ENCODE data around the gene MRPL3.

MRPL3 gene

DNA sequence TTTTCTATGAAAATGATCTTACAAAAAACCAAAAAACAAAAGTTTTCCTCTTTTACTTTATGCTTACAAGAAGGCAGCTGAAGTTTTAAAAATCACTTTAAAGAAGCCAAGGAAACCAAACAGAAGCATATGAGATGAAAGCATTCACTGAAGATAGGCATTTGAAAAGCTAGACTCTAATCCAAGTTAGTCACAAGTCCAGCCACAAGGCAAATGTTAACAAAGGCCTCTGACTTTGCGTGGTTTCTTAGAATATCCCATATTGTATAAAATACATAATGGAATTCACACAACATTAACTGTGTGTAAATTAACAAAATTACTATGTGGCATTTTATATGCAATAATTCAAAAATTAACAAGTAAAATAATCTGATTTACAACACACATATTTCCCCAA, 17.7 kb downstream of the MRPL3 start:
- Histone ChIP-seq H3K4me3 (ENCODE audit: low read length) (no peak overlapping the region), H3K36me3 (ENCODE audit: insufficient read depth, low read length) (peaks cover 58% of the 10 kb centered on the region), H3K27me3 (ENCODE audit: insufficient read depth, low read length) (no peaks in the 10 kb centered on the region), H2AFZ (ENCODE audit: low read depth, low read length) (no peak overlapping the region), H3K4me1 (ENCODE audit: insufficient read depth, low read length) (no peaks in the 10 kb centered on the region), H3K9me3 (ENCODE audit: low read length) (peaks cover 2% of the 10 kb centered on the region)

- H2AFZ ChIP-seq (ENCODE audit: low read depth, low read length): no peak overlapping the region
- no peaks in the 10 kb centered on the region for H3K27me3 ChIP-seq (ENCODE audit: insufficient read depth, low read length)
- no peaks in the 10 kb centered on the region for H3K4me1 ChIP-seq (ENCODE audit: insufficient read depth, low read length)
- H3K9me3 ChIP-seq (ENCODE audit: low read length): peaks cover 2% of the 10 kb centered on the region
- H3K36me3 ChIP-seq (ENCODE audit: insufficient read depth, low read length): peaks cover 58% of the 10 kb centered on the region
- no peak overlapping the region for H3K4me3 ChIP-seq (ENCODE audit: low read length)
Observed at GRCh38 chr3:131484496-131485111, 18.2 kb downstream of the MRPL3 start.

GRCh38 chr3:131480116-131480515, 22.7 kb downstream of the MRPL3 start:
- H3K4me3 ChIP-seq (ENCODE audit: low read length): no peak overlapping the region
- H3K36me3 ChIP-seq (ENCODE audit: insufficient read depth, low read length): peaks cover 43% of the 10 kb centered on the region
- H3K9me3 ChIP-seq (ENCODE audit: low read length): no peaks in the 10 kb centered on the region
- no peak overlapping the region for H2AFZ ChIP-seq (ENCODE audit: low read depth, low read length)
- no peaks in the 10 kb centered on the region for H3K27me3 ChIP-seq (ENCODE audit: insufficient read depth, low read length)
- no peaks in the 10 kb centered on the region for H3K4me1 ChIP-seq (ENCODE audit: insufficient read depth, low read length)

DNA sequence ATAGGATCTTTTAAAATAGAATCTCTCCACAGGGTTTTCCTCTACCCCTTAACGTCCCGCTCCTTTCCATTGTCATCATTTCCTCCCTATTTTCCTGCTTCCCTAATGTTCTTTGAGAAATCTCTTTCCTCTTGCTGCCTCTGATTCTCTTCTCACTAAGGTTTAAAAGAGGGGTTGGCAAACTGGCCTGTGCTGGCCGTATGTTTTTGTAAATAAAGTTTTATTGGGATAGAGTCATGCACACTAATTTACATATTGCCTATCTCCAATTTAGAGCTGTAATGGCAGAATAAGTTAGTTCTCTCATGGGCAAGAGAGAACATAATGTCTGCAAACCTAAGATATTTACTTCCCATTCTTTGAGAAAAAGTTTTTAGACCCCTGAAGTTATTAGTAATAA, 25.0 kb downstream of the MRPL3 start:
- Histone ChIP-seq H3K9me3 (ENCODE audit: low read length) (peaks cover 2% of the 10 kb centered on the region), H3K4me3 (ENCODE audit: low read length) (no peak overlapping the region), H3K36me3 (ENCODE audit: insufficient read depth, low read length) (peaks cover 27% of the 10 kb centered on the region), H3K27me3 (ENCODE audit: insufficient read depth, low read length) (no peaks in the 10 kb centered on the region), H2AFZ (ENCODE audit: low read depth, low read length) (no peak overlapping the region), H3K4me1 (ENCODE audit: insufficient read depth, low read length) (peaks cover 6% of the 10 kb centered on the region)

- peaks cover 6% of the 10 kb centered on the region for H3K4me1 ChIP-seq (ENCODE audit: insufficient read depth, low read length)
- no peak overlapping the region for H3K4me3 ChIP-seq (ENCODE audit: low read length)
- no peak overlapping the region for H2AFZ ChIP-seq (ENCODE audit: low read depth, low read length)
- H3K36me3 ChIP-seq (ENCODE audit: insufficient read depth, low read length): peaks cover 31% of the 10 kb centered on the region
- no peaks in the 10 kb centered on the region for H3K27me3 ChIP-seq (ENCODE audit: insufficient read depth, low read length)
- H3K9me3 ChIP-seq (ENCODE audit: low read length): peaks cover 2% of the 10 kb centered on the region
Observed at GRCh38 chr3:131474115-131474514, 28.7 kb downstream of the MRPL3 start.

- Histone ChIP-seq H2AFZ (ENCODE audit: low read depth, low read length) (no peak overlapping the region), H3K4me3 (ENCODE audit: low read length) (no peak overlapping the region), H3K4me1 (ENCODE audit: insufficient read depth, low read length) (peaks cover 6% of the 10 kb centered on the region), H3K27me3 (ENCODE audit: insufficient read depth, low read length) (no peaks in the 10 kb centered on the region), H3K36me3 (ENCODE audit: insufficient read depth, low read length) (peaks cover 46% of the 10 kb centered on the region), H3K9me3 (ENCODE audit: low read length) (peaks cover 2% of the 10 kb centered on the region)
Observed at GRCh38 chr3:131470377-131470776, 32.4 kb downstream of the MRPL3 start.

- H3K27me3 ChIP-seq (ENCODE audit: insufficient read depth, low read length): no peaks in the 10 kb centered on the region
- no peaks in the 10 kb centered on the region for H3K9me3 ChIP-seq (ENCODE audit: low read length)
- H3K4me1 ChIP-seq (ENCODE audit: insufficient read depth, low read length): no peaks in the 10 kb centered on the region
- H3K36me3 ChIP-seq (ENCODE audit: insufficient read depth, low read length): peaks cover 28% of the 10 kb centered on the region
- H3K4me3 ChIP-seq (ENCODE audit: low read length): no peak overlapping the region
- no peak overlapping the region for H2AFZ ChIP-seq (ENCODE audit: low read depth, low read length)
Observed at GRCh38 chr3:131458653-131459052, 44.1 kb downstream of the MRPL3 start.

DNA sequence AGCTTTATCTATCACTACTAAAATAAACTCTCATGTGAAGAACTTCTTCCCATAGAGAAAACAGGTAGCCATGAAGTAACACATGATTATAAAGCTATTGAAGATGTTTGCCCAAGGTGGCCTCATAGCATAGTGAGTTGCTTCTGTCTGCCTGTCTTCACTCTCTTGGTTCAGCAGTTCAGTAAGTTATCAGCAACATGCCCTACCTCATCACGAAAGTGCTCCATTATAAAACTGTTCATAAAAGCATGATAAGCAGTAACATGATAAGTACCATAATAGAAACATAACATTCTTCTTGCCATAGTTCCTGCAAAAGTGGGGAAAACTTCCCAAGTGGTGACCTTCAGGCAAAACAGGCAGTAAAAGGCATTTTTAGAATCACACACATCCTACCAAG, 45.6 kb downstream of the MRPL3 start:
- no peaks in the 10 kb centered on the region for H3K27me3 ChIP-seq (ENCODE audit: insufficient read depth, low read length)
- no peak overlapping the region for H2AFZ ChIP-seq (ENCODE audit: low read depth, low read length)
- no peak overlapping the region for H3K4me3 ChIP-seq (ENCODE audit: low read length)
- H3K36me3 ChIP-seq (ENCODE audit: insufficient read depth, low read length): peaks cover 20% of the 10 kb centered on the region
- no peaks in the 10 kb centered on the region for H3K4me1 ChIP-seq (ENCODE audit: insufficient read depth, low read length)
- no peaks in the 10 kb centered on the region for H3K9me3 ChIP-seq (ENCODE audit: low read length)

DNA sequence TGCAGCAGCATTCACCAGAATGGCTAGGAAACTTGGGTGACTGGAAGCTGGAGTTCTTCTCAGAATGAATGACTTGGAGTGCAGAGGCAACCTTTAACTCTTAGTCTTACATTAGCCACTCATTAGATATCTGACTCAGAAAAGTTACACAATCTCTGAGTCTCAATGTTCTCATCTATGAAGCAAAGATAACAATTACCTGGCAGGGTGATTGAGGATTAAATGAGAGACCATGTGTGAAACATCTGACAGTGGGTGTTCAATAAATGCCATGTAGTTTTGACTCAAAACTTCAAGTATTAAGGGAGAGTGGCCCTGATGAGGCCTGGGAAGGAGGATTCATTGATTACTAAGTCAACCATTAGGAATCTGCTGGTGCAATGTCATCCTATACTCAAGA, 48.3 kb downstream of the MRPL3 start:
- H3K36me3 ChIP-seq (ENCODE audit: insufficient read depth, low read length): peaks cover 3% of the 10 kb centered on the region

GRCh38 chr3:131453533-131453932, 49.2 kb downstream of the MRPL3 start:
- Histone ChIP-seq H3K36me3 (ENCODE audit: insufficient read depth, low read length) (peaks cover 3% of the 10 kb centered on the region), H3K4me1 (ENCODE audit: insufficient read depth, low read length) (no peaks in the 10 kb centered on the region), H3K4me3 (ENCODE audit: low read length) (no peak overlapping the region), H3K9me3 (ENCODE audit: low read length) (no peaks in the 10 kb centered on the region), H2AFZ (ENCODE audit: low read depth, low read length) (no peak overlapping the region), H3K27me3 (ENCODE audit: insufficient read depth, low read length) (no peaks in the 10 kb centered on the region)

More for the DNA sequence above, 48.3 kb downstream of the MRPL3 start:
- Histone ChIP-seq H2AFZ (ENCODE audit: low read depth, low read length) (no peak overlapping the region), H3K27me3 (ENCODE audit: insufficient read depth, low read length) (no peaks in the 10 kb centered on the region), H3K4me3 (ENCODE audit: low read length) (no peak overlapping the region), H3K9me3 (ENCODE audit: low read length) (no peaks in the 10 kb centered on the region), H3K4me1 (ENCODE audit: insufficient read depth, low read length) (no peaks in the 10 kb centered on the region)

GRCh38 chr3:131447349-131447748, 55.4 kb downstream of the MRPL3 start:
- no peak overlapping the region for H3K4me3 ChIP-seq (ENCODE audit: low read length)
- no peak overlapping the region for H2AFZ ChIP-seq (ENCODE audit: low read depth, low read length)
- H3K36me3 ChIP-seq (ENCODE audit: insufficient read depth, low read length): no peaks in the 10 kb centered on the region
- H3K4me1 ChIP-seq (ENCODE audit: insufficient read depth, low read length): no peaks in the 10 kb centered on the region
- no peaks in the 10 kb centered on the region for H3K27me3 ChIP-seq (ENCODE audit: insufficient read depth, low read length)
- H3K9me3 ChIP-seq (ENCODE audit: low read length): no peaks in the 10 kb centered on the region

- Histone ChIP-seq H3K9me3 (ENCODE audit: low read length) (no peaks in the 10 kb centered on the region), H3K27me3 (ENCODE audit: insufficient read depth, low read length) (no peaks in the 10 kb centered on the region), H3K36me3 (ENCODE audit: insufficient read depth, low read length) (no peaks in the 10 kb centered on the region), H3K4me1 (ENCODE audit: insufficient read depth, low read length) (no peaks in the 10 kb centered on the region), H2AFZ (ENCODE audit: low read depth, low read length) (no peak overlapping the region), H3K4me3 (ENCODE audit: low read length) (no peak overlapping the region)
Observed at GRCh38 chr3:131444180-131444579, 58.6 kb downstream of the MRPL3 start.

GRCh38 chr3:131439084-131439483, 63.7 kb downstream of the MRPL3 start:
- Histone ChIP-seq H3K36me3 (ENCODE audit: insufficient read depth, low read length) (no peaks in the 10 kb centered on the region), H3K9me3 (ENCODE audit: low read length) (no peaks in the 10 kb centered on the region), H3K4me1 (ENCODE audit: insufficient read depth, low read length) (no peaks in the 10 kb centered on the region), H3K27me3 (ENCODE audit: insufficient read depth, low read length) (no peaks in the 10 kb centered on the region), H2AFZ (ENCODE audit: low read depth, low read length) (no peak overlapping the region), H3K4me3 (ENCODE audit: low read length) (no peak overlapping the region)

DNA sequence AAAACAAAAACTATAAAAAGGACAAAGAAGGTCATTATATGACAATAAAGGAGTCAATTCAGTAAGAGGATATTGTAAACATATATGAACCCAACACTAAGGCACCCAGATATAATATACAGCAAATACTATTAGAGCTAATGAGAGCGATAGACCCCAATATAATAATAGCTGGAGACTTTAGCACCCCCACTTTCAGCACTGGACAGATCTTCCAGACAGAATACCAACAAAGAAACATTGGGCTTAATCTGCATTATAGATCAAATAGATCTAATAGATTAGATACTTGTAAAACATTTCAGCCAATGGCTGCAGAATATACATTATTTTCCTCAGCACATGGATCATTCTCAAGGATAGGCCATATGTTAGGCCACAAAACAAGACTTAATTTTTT, 67.8 kb downstream of the MRPL3 start:
- Histone ChIP-seq H3K4me1 (ENCODE audit: insufficient read depth, low read length) (no peaks in the 10 kb centered on the region), H3K36me3 (ENCODE audit: insufficient read depth, low read length) (no peaks in the 10 kb centered on the region), H3K27me3 (ENCODE audit: insufficient read depth, low read length) (no peaks in the 10 kb centered on the region), H3K4me3 (ENCODE audit: low read length) (no peak overlapping the region), H2AFZ (ENCODE audit: low read depth, low read length) (no peak overlapping the region), H3K9me3 (ENCODE audit: low read length) (no peaks in the 10 kb centered on the region)
